Measurements from ENCODE around the gene COL19A1. TPM values are rescaled to one million over a fixed set of nuclear protein-coding genes. Genes with fewer than 3 reads are reported as not detected.

The COL19A1 gene
- total RNA-seq, 1 experiment from 2014 or later, result not detected

DNA sequence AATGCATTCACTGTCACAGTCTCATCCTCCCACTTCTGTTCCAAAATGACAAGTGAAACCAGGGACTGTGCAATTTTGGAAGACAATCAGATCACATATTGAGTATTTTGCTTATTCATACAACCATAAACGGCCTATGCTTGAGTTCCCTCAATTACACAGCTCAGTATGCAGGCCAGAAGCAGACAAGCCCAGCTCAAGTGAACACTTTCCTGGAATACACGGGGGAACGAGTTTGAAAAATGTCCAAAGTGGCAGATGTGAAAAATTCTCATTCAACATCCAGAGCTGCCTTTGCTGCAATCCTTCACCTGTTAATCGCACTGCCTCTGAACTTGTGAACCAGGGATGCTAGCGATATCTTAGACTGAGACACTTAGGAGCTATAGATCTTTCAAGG, 246.4 kb downstream of the COL19A1 start:
- TF ChIP-seq, protein P1, sequence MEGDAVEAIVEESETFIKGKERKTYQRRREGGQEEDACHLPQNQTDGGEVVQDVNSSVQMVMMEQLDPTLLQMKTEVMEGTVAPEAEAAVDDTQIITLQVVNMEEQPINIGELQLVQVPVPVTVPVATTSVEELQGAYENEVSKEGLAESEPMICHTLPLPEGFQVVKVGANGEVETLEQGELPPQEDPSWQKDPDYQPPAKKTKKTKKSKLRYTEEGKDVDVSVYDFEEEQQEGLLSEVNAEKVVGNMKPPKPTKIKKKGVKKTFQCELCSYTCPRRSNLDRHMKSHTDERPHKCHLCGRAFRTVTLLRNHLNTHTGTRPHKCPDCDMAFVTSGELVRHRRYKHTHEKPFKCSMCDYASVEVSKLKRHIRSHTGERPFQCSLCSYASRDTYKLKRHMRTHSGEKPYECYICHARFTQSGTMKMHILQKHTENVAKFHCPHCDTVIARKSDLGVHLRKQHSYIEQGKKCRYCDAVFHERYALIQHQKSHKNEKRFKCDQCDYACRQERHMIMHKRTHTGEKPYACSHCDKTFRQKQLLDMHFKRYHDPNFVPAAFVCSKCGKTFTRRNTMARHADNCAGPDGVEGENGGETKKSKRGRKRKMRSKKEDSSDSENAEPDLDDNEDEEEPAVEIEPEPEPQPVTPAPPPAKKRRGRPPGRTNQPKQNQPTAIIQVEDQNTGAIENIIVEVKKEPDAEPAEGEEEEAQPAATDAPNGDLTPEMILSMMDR (IDR thresholded peaks at IDR 0.05; ENCODE audit: unreplicated experiment), result no peak

DNA sequence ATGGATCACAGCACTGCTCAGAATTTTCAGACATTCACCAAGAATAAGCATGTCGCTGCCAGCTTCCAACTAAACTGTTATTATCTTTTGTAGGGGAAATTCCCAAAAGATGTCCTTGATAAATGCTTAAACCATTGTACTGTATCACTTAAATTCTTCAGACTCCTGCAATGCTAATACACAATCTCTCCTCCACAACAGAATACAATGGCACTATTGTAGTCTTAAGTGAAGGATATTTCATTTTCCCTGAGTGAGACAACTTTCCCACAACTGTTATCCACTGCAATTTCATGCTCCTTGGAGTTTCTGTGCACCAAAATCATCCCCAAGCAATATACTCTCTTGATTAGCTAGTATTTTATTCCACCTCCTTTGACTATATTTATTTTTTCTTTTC, 246.8 kb downstream of the COL19A1 start:
- H3K36me3 Mint-ChIP-seq (ENCODE audit: insufficient read depth, unreplicated experiment), result no peaks in the 10 kb centered on the region
- H3K4me3 Mint-ChIP-seq (ENCODE audit: unreplicated experiment), result no peak overlapping the region
- no TSS peak for BruUV-seq (replicated peaks)
- no peaks in the 10 kb centered on the region for H3K4me1 Mint-ChIP-seq (ENCODE audit: insufficient read depth, unreplicated experiment)
- ChIA-PET CTCF (interaction anchor here (0.7 kb wide), 1 partner anchor 10 kb away, joined by 3 read pairs; no protein-coding TSS in a partner anchor), POLR2A (no interaction called here)
- H3K27ac Mint-ChIP-seq (ENCODE audit: low read depth, unreplicated experiment), result no peak overlapping the region
- peaks cover 90% of the 10 kb centered on the region for H3K27me3 Mint-ChIP-seq (ENCODE audit: insufficient read depth, unreplicated experiment)
- DNase-seq (ENCODE audit: unreplicated experiment), result no peak
- H3K9me3 Mint-ChIP-seq (ENCODE audit: unreplicated experiment), result no peaks in the 10 kb centered on the region
- intact Hi-C loops (cut with micrococcal nuclease), result no loop called here
- TF ChIP-seq, protein P1 (IDR thresholded peaks at IDR 0.05; ENCODE audit: unreplicated experiment), result no peak

More for the DNA sequence above, 246.4 kb downstream of the COL19A1 start:
- Mint-ChIP-seq H3K36me3 (ENCODE audit: insufficient read depth, unreplicated experiment) (no peaks in the 10 kb centered on the region), H3K4me1 (ENCODE audit: insufficient read depth, unreplicated experiment) (no peaks in the 10 kb centered on the region), H3K4me3 (ENCODE audit: unreplicated experiment) (no peak overlapping the region), H3K27ac (ENCODE audit: low read depth, unreplicated experiment) (no peak overlapping the region), H3K27me3 (ENCODE audit: insufficient read depth, unreplicated experiment) (peaks cover 90% of the 10 kb centered on the region), H3K9me3 (ENCODE audit: unreplicated experiment) (no peaks in the 10 kb centered on the region)
- no TSS peak for BruUV-seq (replicated peaks)
- CTCF ChIA-PET, result interaction anchor here (0.7 kb wide), 1 partner anchor 10 kb away, joined by 3 read pairs; no protein-coding TSS in a partner anchor
- intact Hi-C loops (cut with micrococcal nuclease), result no loop called here
- no peak for DNase-seq (ENCODE audit: unreplicated experiment)
- POLR2A ChIA-PET, result no interaction called here

DNA sequence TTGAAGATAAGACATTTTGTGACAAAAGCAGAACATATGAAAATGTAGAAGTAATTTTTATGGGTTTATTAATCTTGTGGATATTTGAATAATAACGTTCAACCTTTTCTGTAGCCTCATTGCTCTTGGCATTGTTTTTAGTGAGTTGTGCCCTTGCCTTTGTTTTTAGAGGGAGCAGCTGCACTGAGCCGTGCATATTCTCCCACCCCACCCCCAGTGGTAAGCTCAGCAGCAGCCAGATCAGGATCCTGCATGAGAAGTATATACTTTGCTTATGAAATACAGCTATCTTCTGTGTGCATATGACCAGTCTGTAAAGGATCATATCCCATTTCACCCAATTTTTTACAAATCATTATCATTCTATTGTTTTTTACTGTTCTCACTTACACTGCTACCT, 252.3 kb downstream of the COL19A1 start:
- Mint-ChIP-seq H3K4me3 (ENCODE audit: unreplicated experiment) (no peak overlapping the region), H3K4me1 (ENCODE audit: insufficient read depth, unreplicated experiment) (no peaks in the 10 kb centered on the region), H3K36me3 (ENCODE audit: insufficient read depth, unreplicated experiment) (no peaks in the 10 kb centered on the region), H3K9me3 (ENCODE audit: unreplicated experiment) (no peaks in the 10 kb centered on the region), H3K27ac (ENCODE audit: low read depth, unreplicated experiment) (no peak overlapping the region), H3K27me3 (ENCODE audit: insufficient read depth, unreplicated experiment) (peaks cover 71% of the 10 kb centered on the region)
- intact Hi-C loops (cut with micrococcal nuclease), result no loop called here
- ChIA-PET CTCF (interaction anchor here (0.5 to 1.0 kb wide), 3 partner anchors 12 to 1546 kb away, joined by 3 to 4 read pairs (median 4); no protein-coding TSS in a partner anchor), POLR2A (no interaction called here)
- TF ChIP-seq, protein P1 (IDR thresholded peaks at IDR 0.05; ENCODE audit: unreplicated experiment), result no peak
- no peak for DNase-seq (ENCODE audit: unreplicated experiment)
- BruUV-seq (replicated peaks), result no TSS peak

DNA sequence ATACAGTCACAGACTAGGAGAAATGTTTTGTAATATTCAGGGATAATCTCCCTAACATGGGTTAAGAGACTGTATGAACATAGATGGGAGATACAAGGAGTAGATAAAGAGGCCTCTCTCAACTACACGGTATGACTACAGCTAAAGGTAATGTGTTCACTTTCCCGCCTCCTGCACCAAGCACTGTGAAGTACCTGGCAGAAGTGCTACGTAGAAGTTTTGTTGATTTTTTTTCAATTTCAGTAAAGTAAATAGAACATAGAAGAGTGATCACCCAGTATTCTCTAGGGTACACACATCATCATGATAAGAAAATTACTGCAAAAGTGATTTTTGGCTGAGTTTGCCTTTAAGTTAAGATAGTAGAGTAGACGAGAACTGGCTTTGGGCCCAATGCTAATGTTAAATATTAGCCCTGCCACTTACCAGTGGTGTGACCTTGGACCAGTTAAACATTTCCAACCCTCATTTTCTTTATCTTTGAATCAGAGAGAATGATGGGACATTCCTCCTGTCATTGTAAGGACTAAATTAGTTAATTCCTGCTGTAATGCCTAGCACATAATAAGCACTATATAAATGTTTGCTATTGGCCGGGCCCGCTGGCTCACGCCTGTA, 253.0 kb downstream of the COL19A1 start:
- DNase-seq (ENCODE audit: unreplicated experiment), result no peak
- no peaks in the 10 kb centered on the region for H3K9me3 Mint-ChIP-seq (ENCODE audit: unreplicated experiment)
- no TSS peak for BruUV-seq (replicated peaks)
- ChIA-PET CTCF (interaction anchor here (1.0 kb wide), 2 partner anchors 13 to 1547 kb away, joined by 3 to 4 read pairs; no protein-coding TSS in a partner anchor), POLR2A (no interaction called here)
- H3K27ac Mint-ChIP-seq (ENCODE audit: low read depth, unreplicated experiment), result no peak overlapping the region
- H3K4me3 Mint-ChIP-seq (ENCODE audit: unreplicated experiment), result no peak overlapping the region
- TF ChIP-seq, protein P1 (IDR thresholded peaks at IDR 0.05; ENCODE audit: unreplicated experiment), result no peak
- no peaks in the 10 kb centered on the region for H3K4me1 Mint-ChIP-seq (ENCODE audit: insufficient read depth, unreplicated experiment)
- no peaks in the 10 kb centered on the region for H3K36me3 Mint-ChIP-seq (ENCODE audit: insufficient read depth, unreplicated experiment)
- intact Hi-C loops (cut with micrococcal nuclease), result no loop called here
- H3K27me3 Mint-ChIP-seq (ENCODE audit: insufficient read depth, unreplicated experiment), result peaks cover 65% of the 10 kb centered on the region
